HEK293 (cell line): Measurements from ENCODE around the gene BEGAIN.

Source experiments
- KLF8 ChIP-seq: fragments of 450-650 bp; formaldehyde crosslinking; IDR thresholded peaks from 2 replicates; pipeline ENCODE4 v1.5.1; 2016; ENCODE audit warnings: missing biosample characterization, missing genetic modification characterization
- MYNN ChIP-seq: fragments of 450-650 bp; formaldehyde crosslinking; IDR thresholded peaks from 2 replicates; pipeline ENCODE4 v1.5.1; 2016; ENCODE audit warnings: missing biosample characterization, missing genetic modification characterization, borderline replicate concordance
- ZNF510 ChIP-seq: fragments of 450-650 bp; formaldehyde crosslinking; IDR thresholded peaks from 2 replicates; pipeline ENCODE4 v1.5.1; 2018; ENCODE audit warnings: mild to moderate bottlenecking, missing genetic modification characterization, missing biosample characterization; ENCODE audit not compliant: insufficient replicate concordance
- ZNF548 ChIP-seq: fragments of 450-650 bp; formaldehyde crosslinking; IDR thresholded peaks from 2 replicates; pipeline ENCODE4 v1.5.1; 2016; ENCODE audit warnings: missing biosample characterization, missing genetic modification characterization
- ZNF654 ChIP-seq: fragments of 450-650 bp; formaldehyde crosslinking; IDR thresholded peaks from 2 replicates; pipeline ENCODE4 v1.5.1; 2016; ENCODE audit warnings: low read depth, missing biosample characterization, missing genetic modification characterization
- TF ChIP-seq, protein P1 (sequence below): fragments of 450-650 bp; formaldehyde crosslinking; IDR thresholded peaks from 2 replicates; pipeline ENCODE4 v1.5.1; 2016; ENCODE audit warnings: missing biosample characterization, missing genetic modification characterization
- TF ChIP-seq, protein P2 (sequence below): fragments of 450-650 bp; formaldehyde crosslinking; IDR thresholded peaks from 2 replicates; pipeline ENCODE4 v1.5.1; 2016; ENCODE audit warnings: missing biosample characterization, missing genetic modification characterization, borderline replicate concordance

DNA sequence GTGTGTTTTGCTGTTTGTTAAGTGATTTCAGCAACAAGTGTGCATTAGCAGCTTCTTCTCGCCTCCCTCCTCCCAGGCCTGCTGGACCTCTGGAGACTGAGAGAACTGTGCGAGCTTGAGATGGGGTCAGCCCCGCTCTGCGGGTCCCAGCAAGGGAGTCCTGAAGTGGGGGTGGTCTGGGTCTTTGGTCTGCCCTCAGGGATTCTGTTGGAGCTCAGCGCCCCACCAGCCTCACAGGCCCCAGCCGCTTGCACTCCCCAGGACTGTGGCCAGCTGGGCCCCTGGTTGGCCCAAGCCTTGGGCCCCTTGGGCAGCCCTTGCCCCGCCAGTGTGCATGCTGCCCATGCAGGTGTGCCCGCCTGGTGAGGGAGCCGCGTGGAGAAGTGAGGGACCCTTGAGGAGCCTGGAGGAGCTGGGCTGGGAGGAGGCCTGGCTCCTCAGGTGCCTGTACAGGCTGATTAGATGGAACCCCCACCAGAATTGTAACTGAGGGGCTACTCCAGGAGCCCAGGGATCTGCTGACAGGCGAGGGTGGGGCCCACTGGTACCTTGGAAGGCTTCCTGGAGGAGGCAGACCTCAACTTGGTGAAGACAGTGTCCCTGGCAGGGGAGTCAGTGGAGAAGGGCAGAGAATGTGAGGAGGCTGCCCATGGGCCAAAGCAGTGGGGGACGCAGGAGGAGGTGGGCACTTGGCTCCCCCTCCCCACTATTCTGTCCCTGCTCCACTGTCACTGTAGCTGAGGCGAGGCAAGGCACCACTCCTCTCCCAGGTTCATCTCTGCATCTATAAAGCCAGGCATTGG lies 56.7 kb downstream of the BEGAIN start:
- TF ChIP-seq, protein P1, sequence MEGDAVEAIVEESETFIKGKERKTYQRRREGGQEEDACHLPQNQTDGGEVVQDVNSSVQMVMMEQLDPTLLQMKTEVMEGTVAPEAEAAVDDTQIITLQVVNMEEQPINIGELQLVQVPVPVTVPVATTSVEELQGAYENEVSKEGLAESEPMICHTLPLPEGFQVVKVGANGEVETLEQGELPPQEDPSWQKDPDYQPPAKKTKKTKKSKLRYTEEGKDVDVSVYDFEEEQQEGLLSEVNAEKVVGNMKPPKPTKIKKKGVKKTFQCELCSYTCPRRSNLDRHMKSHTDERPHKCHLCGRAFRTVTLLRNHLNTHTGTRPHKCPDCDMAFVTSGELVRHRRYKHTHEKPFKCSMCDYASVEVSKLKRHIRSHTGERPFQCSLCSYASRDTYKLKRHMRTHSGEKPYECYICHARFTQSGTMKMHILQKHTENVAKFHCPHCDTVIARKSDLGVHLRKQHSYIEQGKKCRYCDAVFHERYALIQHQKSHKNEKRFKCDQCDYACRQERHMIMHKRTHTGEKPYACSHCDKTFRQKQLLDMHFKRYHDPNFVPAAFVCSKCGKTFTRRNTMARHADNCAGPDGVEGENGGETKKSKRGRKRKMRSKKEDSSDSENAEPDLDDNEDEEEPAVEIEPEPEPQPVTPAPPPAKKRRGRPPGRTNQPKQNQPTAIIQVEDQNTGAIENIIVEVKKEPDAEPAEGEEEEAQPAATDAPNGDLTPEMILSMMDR = no peak
- TF ChIP-seq ZNF510 = no peak
- TF ChIP-seq MYNN (tag by site-specific recombination) = no peak
- TF ChIP-seq, protein P2, sequence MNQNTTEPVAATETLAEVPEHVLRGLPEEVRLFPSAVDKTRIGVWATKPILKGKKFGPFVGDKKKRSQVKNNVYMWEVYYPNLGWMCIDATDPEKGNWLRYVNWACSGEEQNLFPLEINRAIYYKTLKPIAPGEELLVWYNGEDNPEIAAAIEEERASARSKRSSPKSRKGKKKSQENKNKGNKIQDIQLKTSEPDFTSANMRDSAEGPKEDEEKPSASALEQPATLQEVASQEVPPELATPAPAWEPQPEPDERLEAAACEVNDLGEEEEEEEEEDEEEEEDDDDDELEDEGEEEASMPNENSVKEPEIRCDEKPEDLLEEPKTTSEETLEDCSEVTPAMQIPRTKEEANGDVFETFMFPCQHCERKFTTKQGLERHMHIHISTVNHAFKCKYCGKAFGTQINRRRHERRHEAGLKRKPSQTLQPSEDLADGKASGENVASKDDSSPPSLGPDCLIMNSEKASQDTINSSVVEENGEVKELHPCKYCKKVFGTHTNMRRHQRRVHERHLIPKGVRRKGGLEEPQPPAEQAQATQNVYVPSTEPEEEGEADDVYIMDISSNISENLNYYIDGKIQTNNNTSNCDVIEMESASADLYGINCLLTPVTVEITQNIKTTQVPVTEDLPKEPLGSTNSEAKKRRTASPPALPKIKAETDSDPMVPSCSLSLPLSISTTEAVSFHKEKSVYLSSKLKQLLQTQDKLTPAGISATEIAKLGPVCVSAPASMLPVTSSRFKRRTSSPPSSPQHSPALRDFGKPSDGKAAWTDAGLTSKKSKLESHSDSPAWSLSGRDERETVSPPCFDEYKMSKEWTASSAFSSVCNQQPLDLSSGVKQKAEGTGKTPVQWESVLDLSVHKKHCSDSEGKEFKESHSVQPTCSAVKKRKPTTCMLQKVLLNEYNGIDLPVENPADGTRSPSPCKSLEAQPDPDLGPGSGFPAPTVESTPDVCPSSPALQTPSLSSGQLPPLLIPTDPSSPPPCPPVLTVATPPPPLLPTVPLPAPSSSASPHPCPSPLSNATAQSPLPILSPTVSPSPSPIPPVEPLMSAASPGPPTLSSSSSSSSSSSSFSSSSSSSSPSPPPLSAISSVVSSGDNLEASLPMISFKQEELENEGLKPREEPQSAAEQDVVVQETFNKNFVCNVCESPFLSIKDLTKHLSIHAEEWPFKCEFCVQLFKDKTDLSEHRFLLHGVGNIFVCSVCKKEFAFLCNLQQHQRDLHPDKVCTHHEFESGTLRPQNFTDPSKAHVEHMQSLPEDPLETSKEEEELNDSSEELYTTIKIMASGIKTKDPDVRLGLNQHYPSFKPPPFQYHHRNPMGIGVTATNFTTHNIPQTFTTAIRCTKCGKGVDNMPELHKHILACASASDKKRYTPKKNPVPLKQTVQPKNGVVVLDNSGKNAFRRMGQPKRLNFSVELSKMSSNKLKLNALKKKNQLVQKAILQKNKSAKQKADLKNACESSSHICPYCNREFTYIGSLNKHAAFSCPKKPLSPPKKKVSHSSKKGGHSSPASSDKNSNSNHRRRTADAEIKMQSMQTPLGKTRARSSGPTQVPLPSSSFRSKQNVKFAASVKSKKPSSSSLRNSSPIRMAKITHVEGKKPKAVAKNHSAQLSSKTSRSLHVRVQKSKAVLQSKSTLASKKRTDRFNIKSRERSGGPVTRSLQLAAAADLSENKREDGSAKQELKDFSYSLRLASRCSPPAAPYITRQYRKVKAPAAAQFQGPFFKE = no peak
- no peak for TF ChIP-seq ZNF654
- TF ChIP-seq ZNF548 (tag by site-specific recombination) = no peak
- no peak for TF ChIP-seq KLF8 (tag by site-specific recombination)
